Measurements from ENCODE around the gene TULP4.

Gene TULP4

GRCh38 chr6:158408552-158409130 is 96.4 kb downstream of the TULP4 start:
- no peak for TF ChIP-seq CTCF (IDR thresholded peaks at IDR 0.05; ENCODE audit: insufficient read depth, missing control alignments)
- no peak for DNase-seq (ENCODE audit: insufficient read length, low spot score)
- no peak for FAIRE-seq

- FAIRE-seq (no peak), DNase-seq (ENCODE audit: insufficient read length, low spot score) (no peak)
- TF ChIP-seq CTCF (IDR thresholded peaks at IDR 0.05; ENCODE audit: insufficient read depth, missing control alignments), result no peak
Measured at GRCh38 chr6:158409451-158409850, 97.2 kb downstream of the TULP4 start.

- FAIRE-seq (no peak), DNase-seq (ENCODE audit: insufficient read length, low spot score) (no peak)
- no peak for TF ChIP-seq CTCF (IDR thresholded peaks at IDR 0.05; ENCODE audit: insufficient read depth, missing control alignments)
Measured at GRCh38 chr6:158410784-158411183, 98.5 kb downstream of the TULP4 start.

- TF ChIP-seq CTCF (IDR thresholded peaks at IDR 0.05; ENCODE audit: insufficient read depth, missing control alignments), result no peak
- FAIRE-seq (no peak), DNase-seq (ENCODE audit: insufficient read length, low spot score) (no peak)
Measured at GRCh38 chr6:158411998-158412397, 99.7 kb downstream of the TULP4 start.

GRCh38 chr6:158413028-158413427 is 100.8 kb downstream of the TULP4 start:
- no peak for FAIRE-seq
- no peak for DNase-seq (ENCODE audit: insufficient read length, low spot score)
- no peak for TF ChIP-seq CTCF (IDR thresholded peaks at IDR 0.05; ENCODE audit: insufficient read depth, missing control alignments)

- DNase-seq (ENCODE audit: insufficient read length, low spot score) (no peak), FAIRE-seq (no peak)
- TF ChIP-seq CTCF (IDR thresholded peaks at IDR 0.05; ENCODE audit: insufficient read depth, missing control alignments), result no peak
Measured at GRCh38 chr6:158413814-158414565, 101.7 kb downstream of the TULP4 start.

GRCh38 chr6:158414851-158415262 is 102.6 kb downstream of the TULP4 start:
- no peak for TF ChIP-seq CTCF (IDR thresholded peaks at IDR 0.05; ENCODE audit: insufficient read depth, missing control alignments)
- no peak for FAIRE-seq

More at GRCh38 chr6:158414851-158415262, 102.6 kb downstream of the TULP4 start:
- DNase-seq (ENCODE audit: insufficient read length, low spot score), result no peak
